Stomach (tissue), 9 donors: Measurements from ENCODE around the gene PLEKHM2. TPM values are rescaled to one million over a fixed set of nuclear protein-coding genes. Genes with fewer than 3 reads are reported as not detected.

Source experiments
- DNase-seq, 2 donors: peaks; one replicate each; pipeline versions ENCODE4 v3.0.0 to v3.0.0-alpha.2; 2013 to 2019
- H3K27ac ChIP-seq, 5 donors: fragments of 200-600 bp in 4 of 5; sonication (generic) in 4 of 5; one replicate each; pipeline ENCODE4 v1.5.1; 2013 to 2019; ENCODE audit warnings: mild to moderate bottlenecking in 1 of 5, moderate library complexity in 1 of 5
- H3K27me3 ChIP-seq, 3 donors: fragments of 200-600 bp; sonication (generic); one replicate each; pipeline ENCODE4 v1.5.1; 2017 to 2019; ENCODE audit warnings: mixed run types in 1 of 3
- H3K36me3 ChIP-seq, 4 donors: fragments of 200-600 bp; sonication (generic); 1 replicate in 3 of 4; 2 replicates in 1 of 4; pipeline ENCODE4 v1.5.1; 2016 to 2019
- H3K4me1 ChIP-seq, 4 donors: fragments of 200-600 bp; sonication (generic); one replicate each; pipeline ENCODE4 v1.5.1; 2016 to 2019
- H3K4me3 ChIP-seq, 4 donors: fragments of 200-600 bp; sonication (generic) in 3 of 4; one replicate each; pipeline ENCODE4 v1.5.1; 2016 to 2019; ENCODE audit warnings: mild to moderate bottlenecking in 1 of 4
- H3K9me3 ChIP-seq, 4 donors: fragments of 200-600 bp; sonication (generic); one replicate each; pipeline ENCODE4 v1.5.1; 2016 to 2019
- CTCF ChIP-seq, 7 experiments: fragments of 450-650 bp in 4 of 7; fragments of 200-600 bp in 3 of 7; sonication (generic) in 3 of 7; IDR thresholded peaks; one replicate each; pipeline ENCODE4 v1.5.1; 2016 to 2019; ENCODE audit warnings: antibody characterized with exemption in 7 of 7, control low read depth in 2 of 7, mild to moderate bottlenecking in 1 of 7
- EP300 ChIP-seq: sonication (generic); formaldehyde crosslinking; IDR thresholded peaks from one replicate; pipeline ENCODE4 v1.6.1; 2017; ENCODE audit warnings: antibody characterized with exemption
- POLR2A ChIP-seq, 4 donors: fragments of 450-650 bp; IDR thresholded peaks; one replicate each; pipeline ENCODE4 v1.6.1; 2016; ENCODE audit warnings: antibody characterized with exemption in 4 of 4, control low read depth in 2 of 4, mild to moderate bottlenecking in 1 of 4, moderate library complexity in 1 of 4
- POLR2AphosphoS5 ChIP-seq, 3 donors: sonication (generic); formaldehyde crosslinking; IDR thresholded peaks; one replicate each; pipeline ENCODE4 v1.6.1; 2016; ENCODE audit warnings: antibody characterized with exemption in 3 of 3
- WGBS, 5 donors: extraction: QIAGEN DNeasy Blood & Tissue Kit in 3 of 5; methylation state at CpG; one replicate each; pipeline versions ENCODE4 v1.1.5 to v1.1.7; 2013 to 2018; 5-methylcytosine and 5-hydroxymethylcytosine counted together
- intact Hi-C: fragments of 100-400 bp; cut with DNase I; formaldehyde crosslinking; loops from one replicate; pipeline ENCODE4 v1.15.1; 2023; ENCODE audit warnings: low total_unique reads
- polyA plus RNA-seq, 3 donors: library from polyadenylated mRNA; stranded (reverse); fragments of 200-250 nt; gene quantifications; one replicate each; pipeline ENCODE4 v1.2.3, GENCODE V29; 2013
- total RNA-seq, 5 donors: library from RNA; depleted of rRNA; stranded (reverse); fragments of >200 nt; gene quantifications; one replicate each; pipeline versions ENCODE4 v1.1.0 to v1.2.3, GENCODE V29; 2014 to 2016
- donor health status: healthy with polysubstance abuse.
- donor health status: Bipolar disorder and iron deficiency.
- donor health status: healthy.

Gene PLEKHM2
- total and polyA plus RNA-seq, 8 donors: 19.3 to 63.0 (median 30.9) TPM

DNA sequence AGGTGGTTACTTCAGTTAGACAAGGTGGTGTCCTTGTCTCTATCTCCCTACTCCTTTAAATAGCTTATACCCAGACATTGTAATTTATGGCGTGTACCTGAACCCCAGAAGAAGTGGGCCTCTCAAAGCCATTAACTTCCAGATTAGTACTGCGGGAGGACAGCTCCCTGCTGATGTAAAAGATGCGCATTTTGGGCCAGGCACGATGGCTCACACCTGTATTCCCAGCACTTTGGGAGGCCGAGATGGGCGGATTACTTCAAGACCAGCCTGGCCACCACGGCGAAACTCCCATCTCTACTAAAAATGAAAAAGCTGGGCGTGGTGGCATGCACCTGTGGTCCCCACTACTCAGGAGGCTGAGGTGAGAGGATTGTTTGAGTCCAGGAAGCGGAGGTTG is 15.0 kb upstream of the PLEKHM2 start:
- H3K4me3 ChIP-seq: no peak overlapping the region
- DNase-seq: no peak
- 89 to 95% (median 93%) methylated on average over 8 to 10 of the region's 10 CpGs for WGBS, 5 donors
- H3K4me1 ChIP-seq: peaks cover 0 to 6% (median 2%) of the 10 kb centered on the region in 4 donors
- TF ChIP-seq EP300 (no peak), CTCF (IDR thresholded peaks at IDR 0.05) (no peak), POLR2A (IDR thresholded peaks at IDR 0.05) (no peak), POLR2AphosphoS5 (IDR thresholded peaks at IDR 0.05) (no peak)
- H3K36me3 ChIP-seq: peaks cover 0 to 9% (median 3%) of the 10 kb centered on the region in 4 donors
- H3K9me3 ChIP-seq: no peaks in the 10 kb centered on the region
- intact Hi-C loops: no loop called here
- H3K27ac ChIP-seq: no peak overlapping the region
- H3K27me3 ChIP-seq: no peaks in the 10 kb centered on the region

- intact Hi-C loops: no loop called here
- 61 to 88% (median 66%) methylated on average over 4 of the region's 4 CpGs for WGBS, 5 donors
- no peaks in the 10 kb centered on the region for H3K9me3 ChIP-seq
These were observed 14.3 kb upstream of the PLEKHM2 start for GRCh38 chr1:15669864-15670263.

GRCh38 chr1:15671430-15671829 is 12.7 kb upstream of the PLEKHM2 start:
- intact Hi-C loops: no loop called here
- no peaks in the 10 kb centered on the region for H3K27me3 ChIP-seq

More at GRCh38 chr1:15669864-15670263, 14.3 kb upstream of the PLEKHM2 start:
- H3K27ac ChIP-seq: no peak overlapping the region
- H3K27me3 ChIP-seq: no peaks in the 10 kb centered on the region
- no peak for DNase-seq
- H3K4me1 ChIP-seq: peaks cover 0 to 6% (median 2%) of the 10 kb centered on the region in 4 donors
- TF ChIP-seq POLR2A (IDR thresholded peaks at IDR 0.05) (no peak), POLR2AphosphoS5 (IDR thresholded peaks at IDR 0.05) (no peak), CTCF (IDR thresholded peaks at IDR 0.05) (no peak), EP300 (no peak)
- no peak overlapping the region for H3K4me3 ChIP-seq
- peaks cover 0 to 5% (median under 1%) of the 10 kb centered on the region in 4 donors for H3K36me3 ChIP-seq

DNA sequence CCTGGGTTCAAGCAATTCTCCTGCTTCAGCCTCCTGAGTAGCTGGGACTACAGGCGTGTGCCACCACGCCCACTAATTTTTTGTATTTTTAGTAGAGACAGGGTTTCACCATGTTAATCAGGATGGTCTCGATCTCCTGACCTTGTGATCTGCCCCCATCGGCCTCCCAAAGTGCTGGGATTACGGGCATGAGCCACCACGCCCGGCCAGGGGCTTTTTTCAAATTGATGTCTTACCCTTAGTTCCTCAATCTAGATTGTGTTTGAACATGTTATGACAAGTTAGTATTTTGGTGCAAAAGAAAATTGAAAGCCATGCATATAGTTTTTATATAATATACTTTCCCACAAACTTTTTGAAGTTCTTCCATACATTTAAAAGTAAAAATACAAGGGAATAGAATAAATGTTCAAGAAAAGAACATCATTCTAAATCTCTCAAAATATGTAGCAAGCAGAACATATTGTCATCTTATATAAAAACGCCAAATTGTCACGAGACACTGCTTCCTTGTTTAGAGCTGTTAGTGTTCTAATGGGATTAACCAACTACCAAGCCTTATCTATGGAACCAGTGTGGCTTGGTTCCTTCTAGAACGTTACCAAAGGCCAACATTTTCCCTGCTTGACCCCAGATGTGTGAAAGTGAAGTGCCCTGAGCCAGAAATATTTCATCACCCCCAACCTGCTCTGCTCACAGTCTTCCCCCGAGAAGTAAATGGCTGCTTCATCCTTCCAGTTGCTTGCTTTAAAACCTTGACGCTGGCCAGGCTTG is 9.5 kb upstream of the PLEKHM2 start:
- no peak overlapping the region for H3K27ac ChIP-seq
- peaks cover 0 to 5% (median 0%) of the 10 kb centered on the region in 4 donors for H3K4me1 ChIP-seq
- H3K9me3 ChIP-seq: no peaks in the 10 kb centered on the region
- no peak for DNase-seq
- 68 to 75% (median 71%) methylated on average over 12 of the region's 12 CpGs for WGBS, 5 donors
- no peaks in the 10 kb centered on the region for H3K36me3 ChIP-seq
- intact Hi-C loops: no loop called here
- H3K4me3 ChIP-seq: no peak overlapping the region
- TF ChIP-seq EP300 (no peak), CTCF (IDR thresholded peaks at IDR 0.05) (no peak), POLR2AphosphoS5 (IDR thresholded peaks at IDR 0.05) (no peak), POLR2A (IDR thresholded peaks at IDR 0.05) (no peak)
- H3K27me3 ChIP-seq: no peaks in the 10 kb centered on the region

More at GRCh38 chr1:15671430-15671829, 12.7 kb upstream of the PLEKHM2 start:
- no peak overlapping the region for H3K27ac ChIP-seq
- DNase-seq: no peak
- TF ChIP-seq CTCF (IDR thresholded peaks at IDR 0.05): no peak
- peaks cover 0 to 6% (median 2%) of the 10 kb centered on the region in 4 donors for H3K4me1 ChIP-seq
- peaks cover 0 to 5% (median 0%) of the 10 kb centered on the region in 4 donors for H3K36me3 ChIP-seq
- 63 to 85% (median 73%) methylated on average over 2 of the region's 2 CpGs for WGBS, 5 donors
- H3K4me3 ChIP-seq: no peak overlapping the region
- H3K9me3 ChIP-seq: no peaks in the 10 kb centered on the region
